ENCODE results near the gene RANBP1.

RANBP1 gene

GRCh38 chr22:20129747-20130014 is 13.8 kb downstream of the RANBP1 start:
- TF ChIP-seq, protein P1, sequence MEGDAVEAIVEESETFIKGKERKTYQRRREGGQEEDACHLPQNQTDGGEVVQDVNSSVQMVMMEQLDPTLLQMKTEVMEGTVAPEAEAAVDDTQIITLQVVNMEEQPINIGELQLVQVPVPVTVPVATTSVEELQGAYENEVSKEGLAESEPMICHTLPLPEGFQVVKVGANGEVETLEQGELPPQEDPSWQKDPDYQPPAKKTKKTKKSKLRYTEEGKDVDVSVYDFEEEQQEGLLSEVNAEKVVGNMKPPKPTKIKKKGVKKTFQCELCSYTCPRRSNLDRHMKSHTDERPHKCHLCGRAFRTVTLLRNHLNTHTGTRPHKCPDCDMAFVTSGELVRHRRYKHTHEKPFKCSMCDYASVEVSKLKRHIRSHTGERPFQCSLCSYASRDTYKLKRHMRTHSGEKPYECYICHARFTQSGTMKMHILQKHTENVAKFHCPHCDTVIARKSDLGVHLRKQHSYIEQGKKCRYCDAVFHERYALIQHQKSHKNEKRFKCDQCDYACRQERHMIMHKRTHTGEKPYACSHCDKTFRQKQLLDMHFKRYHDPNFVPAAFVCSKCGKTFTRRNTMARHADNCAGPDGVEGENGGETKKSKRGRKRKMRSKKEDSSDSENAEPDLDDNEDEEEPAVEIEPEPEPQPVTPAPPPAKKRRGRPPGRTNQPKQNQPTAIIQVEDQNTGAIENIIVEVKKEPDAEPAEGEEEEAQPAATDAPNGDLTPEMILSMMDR (IDR thresholded peaks at IDR 0.05; ENCODE audit: insufficient read depth, low read length, missing control alignments) = no peak
- H3K4me3 ChIP-seq (ENCODE audit: low read depth, low read length) = no peak overlapping the region
- POLR2A ChIA-PET = no interaction called here
- CTCF ChIA-PET = interaction anchor here (1.3 to 3.3 kb wide), 3 partner anchors 11 to 399 kb away, joined by 4 to 27 read pairs (median 5); no protein-coding TSS in a partner anchor
- DNase-seq (ENCODE audit: low read depth, low spot score) = no peak

GRCh38 chr22:20130319-20130718 is 14.4 kb downstream of the RANBP1 start:
- ChIA-PET POLR2A (interaction anchor here (1.7 kb wide), 1 partner anchor 12 kb away, joined by 12 read pairs; the partner anchor contains the start of gene TRMT2A), CTCF (interaction anchor here (2.0 to 3.3 kb wide), 2 partner anchors 11 to 400 kb away, joined by 5 to 27 read pairs; no protein-coding TSS in a partner anchor)
- no peak overlapping the region; the same call in 1 of the 2 replicates for H3K4me3 ChIP-seq (ENCODE audit: low read depth, low read length)
- no peak for DNase-seq (ENCODE audit: low read depth, low spot score)
- TF ChIP-seq, protein P1 (IDR thresholded peaks at IDR 0.05; ENCODE audit: insufficient read depth, low read length, missing control alignments) = no peak

- TF ChIP-seq, protein P1 (IDR thresholded peaks at IDR 0.05; ENCODE audit: insufficient read depth, low read length, missing control alignments) = no peak
- peak overlapping the region; percentile 77 for H3K4me3 ChIP-seq (ENCODE audit: low read depth, low read length)
- CTCF ChIA-PET = interaction anchor here (2.0 to 3.3 kb wide), 2 partner anchors 12 to 400 kb away, joined by 5 to 27 read pairs; no protein-coding TSS in a partner anchor
- DNase-seq (ENCODE audit: low read depth, low spot score) = no peak
- POLR2A ChIA-PET = interaction anchor here (1.7 kb wide), 1 partner anchor 13 kb away, joined by 12 read pairs; the partner anchor contains the start of gene TRMT2A
Observed at GRCh38 chr22:20130731-20131596, 15.1 kb downstream of the RANBP1 start.

DNA sequence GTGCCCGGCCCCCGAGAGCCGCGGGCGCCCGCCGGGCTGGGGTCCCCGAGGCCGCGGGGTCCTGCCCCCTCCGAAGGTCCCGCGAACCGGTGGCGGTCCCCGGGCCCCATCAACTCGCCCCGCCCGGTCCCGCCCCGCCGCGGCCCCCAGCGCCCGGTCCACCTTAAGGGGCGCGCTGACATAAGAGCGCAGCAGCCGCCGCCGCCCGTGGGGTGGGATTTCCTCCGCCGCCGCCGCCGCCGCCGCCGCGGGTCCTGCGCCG is 15.6 kb downstream of the RANBP1 start, which contains the start of gene ZDHHC8:
ZDHHC8 (plus strand) TSS at position 208 of the 262 bp plus-strand sequence. CDS start 144 bp downstream, outside the sequence.
- POLR2A ChIA-PET = interaction anchor here (1.7 kb wide), 1 partner anchor 14 kb away, joined by 12 read pairs; the partner anchor contains the start of gene TRMT2A

DNA sequence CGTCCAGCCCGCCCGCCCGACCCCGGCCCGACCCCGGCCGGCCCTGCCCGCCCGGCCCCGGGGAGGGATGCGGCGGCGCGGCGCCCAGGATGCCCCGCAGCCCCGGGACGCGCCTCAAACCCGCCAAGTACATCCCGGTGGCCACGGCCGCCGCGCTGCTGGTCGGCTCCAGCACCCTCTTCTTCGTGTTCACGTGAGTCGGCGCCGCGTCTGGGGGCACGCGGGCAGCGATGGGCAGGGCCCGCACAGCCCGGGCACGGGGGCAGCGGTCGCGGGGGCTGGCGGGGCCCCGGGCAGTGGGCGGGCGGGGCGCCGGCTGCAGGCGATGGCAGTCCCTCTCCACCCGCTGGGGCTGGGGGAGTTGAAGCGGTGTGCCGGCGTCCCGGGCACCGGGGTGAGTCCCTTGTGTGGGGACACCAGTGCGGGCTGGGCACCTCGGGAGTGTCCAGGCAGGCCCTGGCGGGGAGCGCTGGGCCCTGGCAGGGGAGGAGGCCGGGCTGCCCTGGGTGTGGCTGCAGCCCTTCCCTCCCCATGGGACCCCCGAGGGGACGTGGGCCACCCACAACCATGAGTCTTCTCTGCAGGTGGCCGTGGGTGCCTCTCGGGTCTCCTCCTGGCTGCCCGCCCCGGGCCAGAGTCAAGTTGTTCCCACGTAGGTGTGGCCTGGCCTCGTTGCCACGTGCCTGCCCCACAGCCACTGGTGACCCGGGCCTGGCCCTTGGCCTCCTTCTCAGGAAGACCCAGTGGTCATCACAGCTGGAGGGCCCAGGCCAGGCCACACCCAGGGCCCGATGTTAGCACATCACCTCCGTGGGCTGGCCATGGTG is 16.2 kb downstream of the RANBP1 start:
- ChIA-PET POLR2A (no interaction called here), CTCF (no interaction called here)
- H3K4me3 ChIP-seq (ENCODE audit: low read depth, low read length) = peak overlapping the region; percentile 80
- TF ChIP-seq, protein P1 (IDR thresholded peaks at IDR 0.05; ENCODE audit: insufficient read depth, low read length, missing control alignments) = no peak
- DNase-seq (ENCODE audit: low read depth, low spot score) = no peak

More for the DNA sequence above, 15.6 kb downstream of the RANBP1 start, which contains the start of gene ZDHHC8:
- TF ChIP-seq, protein P1 (IDR thresholded peaks at IDR 0.05; ENCODE audit: insufficient read depth, low read length, missing control alignments) = no peak
- DNase-seq (ENCODE audit: low read depth, low spot score) = no peak
- CTCF ChIA-PET = no interaction called here
- peak within 1 kb of the TSS; percentile 80 for H3K4me3 ChIP-seq (ENCODE audit: low read depth, low read length)
